Cerebellar nuclear complex (tissue), 1 donor: ENCODE data around the gene ATP6V1E1.

Experiments used
- DNase-seq, 2 experiments: peaks; one replicate each; lab custom pipeline; 2025; lab: John Stamatoyannopoulos, UW

The ATP6V1E1 gene

DNA sequence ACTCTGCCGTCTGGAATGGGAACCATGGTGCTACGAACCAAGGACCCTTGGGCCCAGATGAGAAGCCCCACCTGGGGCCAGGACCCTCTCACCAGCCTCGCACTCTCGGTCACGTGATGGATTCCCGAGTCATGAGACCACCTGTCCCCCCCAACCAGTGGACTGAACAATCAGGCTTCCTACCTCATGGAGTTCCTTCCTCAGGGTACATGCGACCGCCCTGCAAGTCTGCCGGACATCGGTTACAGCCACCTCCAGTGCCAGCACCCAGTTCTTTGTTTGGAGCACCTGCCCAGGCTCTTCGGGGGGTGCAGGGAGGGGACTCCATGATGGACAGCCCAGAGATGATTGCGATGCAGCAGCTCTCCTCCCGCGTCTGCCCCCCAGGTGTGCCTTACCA is 86.1 kb downstream of the ATP6V1E1 start:
- DNase-seq, result no peak
